ENCODE data around the gene PRKG2.

The PRKG2 gene

DNA sequence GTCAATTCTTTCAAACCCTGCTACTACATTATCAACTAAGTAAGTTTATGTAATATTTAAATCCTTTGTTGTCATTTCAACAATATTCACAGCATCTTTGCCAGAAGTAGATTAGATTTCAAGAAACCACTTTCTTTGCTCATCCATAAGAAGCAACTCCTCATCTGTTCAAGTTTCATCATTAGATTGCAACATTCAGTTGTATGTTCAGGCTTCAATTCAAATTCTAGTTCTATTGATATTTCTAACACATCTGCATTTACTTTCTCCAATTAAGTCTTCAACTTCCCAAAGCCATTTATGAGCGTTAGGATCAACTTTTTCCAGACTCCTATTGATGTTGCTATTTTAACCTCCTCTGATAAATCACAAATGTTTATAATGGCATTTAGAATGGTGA lies 118.5 kb downstream of the PRKG2 start:
- DNase-seq (ENCODE audit: low spot score): no peak

DNA sequence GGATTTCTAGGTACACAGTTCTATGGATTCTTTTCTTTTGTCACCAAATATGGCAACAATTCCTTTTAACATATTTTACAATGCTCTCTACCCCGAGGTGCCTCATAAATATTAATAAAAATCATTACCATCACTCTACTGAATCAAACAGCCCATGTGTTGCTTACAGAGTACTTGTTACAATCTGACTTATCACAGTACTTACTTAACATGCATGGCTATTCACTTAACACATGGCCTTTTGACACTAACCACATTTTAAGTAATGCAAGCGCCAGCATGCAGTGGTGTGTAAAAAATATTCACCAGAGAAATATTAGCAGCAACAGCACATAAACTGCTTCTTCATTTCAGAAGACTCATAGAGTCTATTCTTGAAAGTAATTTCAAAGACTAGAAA lies 119.6 kb downstream of the PRKG2 start:
- DNase-seq (ENCODE audit: low spot score): no peak

DNA sequence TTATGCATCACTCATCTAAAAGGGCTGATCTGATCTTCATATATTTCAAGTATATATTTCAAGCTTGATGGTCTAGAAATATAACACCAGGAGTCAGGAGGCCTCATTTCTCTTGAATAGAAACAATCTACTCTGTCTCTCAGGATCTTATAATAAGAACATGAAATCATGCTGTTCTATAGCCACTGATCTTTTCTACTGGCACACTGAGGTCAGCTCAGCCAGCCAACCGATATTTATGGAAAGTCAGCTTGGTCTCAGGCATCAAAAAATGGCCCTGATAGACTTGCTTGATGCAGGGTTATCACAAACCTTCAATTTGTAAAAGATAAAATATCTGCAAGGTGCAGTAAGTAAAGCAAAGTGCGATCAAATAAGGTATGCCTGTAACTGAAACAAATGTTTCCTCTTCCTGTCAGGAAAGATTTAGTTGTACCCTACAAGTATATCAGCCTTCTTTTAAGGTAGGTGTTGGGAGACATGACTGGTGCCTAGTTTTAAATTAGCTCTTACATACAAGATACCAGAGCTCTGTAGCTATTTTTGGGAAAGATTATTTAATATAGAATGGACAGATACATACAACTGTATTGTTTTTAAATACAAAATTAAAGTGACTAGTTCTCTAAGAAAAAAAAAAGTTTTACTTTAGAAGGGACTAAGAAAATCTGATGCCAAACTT lies 121.2 kb downstream of the PRKG2 start:
- DNase-seq (ENCODE audit: low spot score): no peak

DNA sequence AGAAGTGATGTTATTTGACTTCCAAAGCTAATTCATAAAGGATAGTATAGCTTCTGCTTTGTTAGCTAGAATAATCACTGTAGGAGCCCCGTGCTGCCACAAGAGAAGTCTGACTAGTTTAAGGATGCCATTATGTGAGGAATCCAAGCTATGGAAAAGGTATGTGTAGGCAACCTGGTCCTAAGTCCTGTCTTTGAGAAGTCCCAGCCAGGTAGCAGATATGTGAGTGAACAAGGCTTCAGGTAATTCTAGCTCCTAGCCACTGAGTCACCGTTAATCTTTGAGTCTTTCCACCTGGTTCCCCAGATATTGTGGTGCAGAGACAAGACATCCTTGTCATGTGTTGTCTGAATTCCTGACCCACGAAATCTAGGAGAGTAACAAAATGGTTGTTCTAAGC lies 129.0 kb downstream of the PRKG2 start:
- no peak for DNase-seq (ENCODE audit: low spot score)

DNA sequence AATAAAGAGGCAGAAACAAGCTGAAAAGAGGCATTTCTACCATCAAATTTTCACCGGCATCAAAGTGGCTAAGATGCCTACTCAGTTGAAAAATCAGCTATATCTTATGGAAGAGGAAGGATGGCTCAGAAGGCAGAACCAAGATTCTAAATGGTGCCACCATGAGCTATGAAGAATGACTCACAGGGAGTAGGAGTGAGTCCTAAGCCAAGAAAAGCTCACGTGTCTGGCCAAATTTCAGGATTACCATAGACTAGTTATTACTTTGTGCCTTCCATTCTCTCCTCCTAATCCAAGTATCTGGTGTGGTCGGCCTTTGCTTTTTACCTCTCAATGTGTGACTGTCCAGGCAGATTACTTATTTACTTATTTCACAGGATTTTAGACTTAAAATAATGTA lies 129.7 kb downstream of the PRKG2 start:
- DNase-seq (ENCODE audit: low spot score): peak; percentile 30

DNA sequence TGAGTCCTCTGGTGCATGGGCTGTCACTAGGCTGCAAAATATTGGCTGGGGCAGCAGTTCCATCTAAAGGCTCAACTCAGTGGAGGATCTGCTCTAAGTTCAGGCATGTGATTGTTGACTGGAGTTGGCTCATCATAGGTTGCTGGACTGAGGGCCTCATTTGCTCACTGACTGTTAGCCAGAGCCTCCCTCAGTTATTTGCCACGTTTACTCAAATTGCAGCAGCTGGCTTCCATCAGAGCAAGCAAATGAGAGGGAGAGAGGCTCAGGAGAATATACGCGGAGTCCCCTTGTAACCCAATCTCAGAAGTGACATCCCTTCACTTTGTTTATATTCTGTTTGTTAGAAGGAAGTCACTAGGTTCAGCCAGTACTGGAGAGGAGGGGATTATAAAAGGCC lies 130.4 kb downstream of the PRKG2 start:
- no peak for DNase-seq (ENCODE audit: low spot score)

DNA sequence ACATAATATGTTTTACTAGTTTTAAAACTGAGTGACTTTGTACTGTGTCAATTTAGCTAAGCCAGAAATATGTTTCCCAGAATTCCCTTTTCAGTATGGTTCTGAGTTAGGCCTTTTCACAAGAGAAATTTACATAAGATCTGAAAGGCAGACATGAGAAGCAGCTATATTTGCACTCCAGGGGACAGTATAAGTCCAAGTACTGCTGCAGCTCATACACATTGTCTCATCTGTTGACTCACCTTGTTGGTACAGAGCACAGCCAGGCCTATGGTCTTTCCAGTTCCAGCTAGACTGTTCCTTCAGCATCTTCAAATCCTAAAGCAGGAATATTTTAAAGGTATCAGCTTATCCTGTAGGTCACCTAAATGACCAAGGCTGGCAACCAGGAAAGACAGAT lies 131.0 kb downstream of the PRKG2 start:
- DNase-seq (ENCODE audit: low spot score): peak; percentile 40

DNA sequence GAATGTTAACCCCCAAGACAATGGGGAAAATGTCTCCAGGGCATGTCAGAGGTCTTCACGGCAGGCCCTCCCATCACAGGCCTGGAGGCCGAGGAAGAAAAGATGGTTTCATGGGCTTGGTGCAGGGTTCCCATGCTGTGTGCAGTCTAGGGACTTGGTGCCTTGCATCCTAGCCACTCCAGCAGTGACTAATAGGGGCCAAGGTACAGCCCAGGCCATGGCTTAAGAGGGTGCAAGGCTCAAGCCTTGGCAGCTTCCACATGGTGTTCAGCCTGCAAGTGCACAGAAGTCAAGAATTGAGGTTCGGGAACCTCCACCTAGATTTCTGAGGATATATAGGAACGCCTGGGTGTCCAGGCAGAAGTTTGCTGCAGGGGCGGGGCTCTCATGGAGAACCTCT lies 133.9 kb downstream of the PRKG2 start:
- DNase-seq (ENCODE audit: low spot score): no peak

DNA sequence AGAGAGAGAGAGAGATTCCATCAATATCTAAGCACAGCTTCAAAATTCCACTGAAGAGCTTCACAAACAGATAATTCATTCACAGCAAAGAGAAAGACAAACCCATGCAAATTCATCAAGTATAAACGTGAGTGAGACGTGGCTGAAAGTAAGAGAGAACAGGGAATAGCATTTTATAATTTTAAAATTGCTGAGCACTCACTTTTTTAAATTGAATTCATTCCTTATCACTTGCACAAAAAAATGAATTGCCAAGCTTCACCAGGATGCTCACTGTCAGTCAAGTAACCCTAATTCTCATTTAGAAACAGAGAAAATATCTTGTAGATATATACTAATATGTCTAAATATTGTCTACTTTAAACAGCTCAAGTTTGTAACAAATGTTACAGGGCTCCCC lies 144.0 kb downstream of the PRKG2 start:
- no peak for DNase-seq (ENCODE audit: low spot score)

DNA sequence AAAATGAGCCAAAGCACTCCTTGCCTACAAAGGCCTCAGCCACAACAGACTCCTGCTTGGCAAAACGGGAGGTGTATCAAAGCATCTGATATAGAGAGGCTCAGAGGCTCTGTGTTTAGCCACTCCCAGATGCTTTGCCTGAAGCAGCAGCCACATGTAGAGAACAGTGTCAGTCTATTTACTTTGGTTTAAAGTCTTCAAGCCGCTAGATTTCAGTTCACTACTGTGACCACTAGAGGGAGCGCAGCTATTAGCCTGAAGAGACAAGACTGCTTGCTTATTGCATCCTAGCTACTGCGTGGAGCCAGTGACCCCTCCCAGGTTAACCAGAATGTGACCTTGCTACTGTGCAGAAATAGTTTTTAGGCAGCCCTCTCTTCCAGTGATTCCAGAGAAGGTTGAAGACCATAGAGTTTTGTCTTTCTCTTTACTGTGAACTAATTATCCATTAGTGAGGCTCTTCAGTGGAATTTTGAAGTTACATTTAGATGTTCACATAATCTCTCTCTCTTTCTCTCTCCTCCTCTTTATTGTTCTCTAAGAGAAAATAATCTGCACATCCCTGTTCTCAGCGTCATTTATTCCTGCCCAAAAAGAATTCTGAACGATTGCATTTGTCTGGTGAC lies 145.2 kb downstream of the PRKG2 start:
- DNase-seq (ENCODE audit: low spot score): peak; percentile 74

DNA sequence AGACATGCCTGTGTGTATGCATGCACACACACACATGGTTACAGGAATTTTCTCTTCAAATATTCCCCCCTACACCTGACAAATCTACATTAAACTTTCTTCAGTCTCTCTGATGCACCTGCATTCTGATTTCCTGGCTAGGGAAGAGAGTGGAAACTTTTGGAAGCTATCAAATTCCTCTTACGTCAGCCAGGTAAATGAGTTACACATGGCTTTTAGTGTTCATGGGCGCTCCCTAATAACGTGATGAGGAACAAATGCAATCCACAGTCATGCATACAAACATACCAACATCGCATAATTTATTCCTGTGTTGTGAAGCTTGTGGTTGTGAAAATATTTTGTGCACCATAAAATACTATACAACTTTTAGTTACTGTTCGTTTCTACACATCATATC lies 149.6 kb downstream of the PRKG2 start:
- no peak for DNase-seq (ENCODE audit: low spot score)

DNA sequence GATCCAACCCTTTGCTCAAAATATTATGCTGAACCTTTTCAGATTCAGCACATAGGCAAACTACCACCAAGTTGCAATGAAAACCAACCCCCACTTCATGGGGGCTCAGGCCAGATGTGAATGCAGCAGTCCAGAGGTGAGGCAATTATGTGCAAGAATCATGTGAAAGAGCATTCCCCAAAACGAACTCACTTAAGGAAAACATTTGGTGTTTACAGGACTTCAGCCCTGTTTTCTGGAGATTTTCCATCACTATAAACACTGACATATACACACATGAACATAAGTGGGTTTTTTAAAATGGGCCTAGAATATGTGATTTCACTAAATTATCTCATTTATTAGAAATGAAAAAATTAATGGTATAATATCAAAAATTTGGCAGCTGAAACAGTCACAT lies 153.0 kb downstream of the PRKG2 start:
- no peak for DNase-seq (ENCODE audit: low spot score)

DNA sequence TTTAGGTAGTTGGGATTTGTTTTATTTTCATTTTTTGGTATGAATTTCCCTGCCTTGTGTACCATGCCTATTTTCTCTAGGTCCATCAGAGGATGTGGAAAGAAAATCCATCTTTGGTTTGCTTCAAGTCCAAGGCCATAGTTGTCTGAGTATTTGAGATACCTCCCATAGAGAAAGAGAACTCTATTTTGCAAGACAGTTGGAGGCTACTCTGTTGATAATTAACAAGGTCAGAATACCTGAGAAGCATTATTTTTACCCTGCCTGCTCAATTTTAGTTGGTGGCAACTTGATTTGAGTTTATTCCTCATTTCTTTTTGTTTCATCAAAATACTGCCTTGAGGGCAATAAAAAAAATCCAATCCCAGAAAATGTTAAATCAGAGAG lies 153.7 kb downstream of the PRKG2 start:
- DNase-seq (ENCODE audit: low spot score): no peak

DNA sequence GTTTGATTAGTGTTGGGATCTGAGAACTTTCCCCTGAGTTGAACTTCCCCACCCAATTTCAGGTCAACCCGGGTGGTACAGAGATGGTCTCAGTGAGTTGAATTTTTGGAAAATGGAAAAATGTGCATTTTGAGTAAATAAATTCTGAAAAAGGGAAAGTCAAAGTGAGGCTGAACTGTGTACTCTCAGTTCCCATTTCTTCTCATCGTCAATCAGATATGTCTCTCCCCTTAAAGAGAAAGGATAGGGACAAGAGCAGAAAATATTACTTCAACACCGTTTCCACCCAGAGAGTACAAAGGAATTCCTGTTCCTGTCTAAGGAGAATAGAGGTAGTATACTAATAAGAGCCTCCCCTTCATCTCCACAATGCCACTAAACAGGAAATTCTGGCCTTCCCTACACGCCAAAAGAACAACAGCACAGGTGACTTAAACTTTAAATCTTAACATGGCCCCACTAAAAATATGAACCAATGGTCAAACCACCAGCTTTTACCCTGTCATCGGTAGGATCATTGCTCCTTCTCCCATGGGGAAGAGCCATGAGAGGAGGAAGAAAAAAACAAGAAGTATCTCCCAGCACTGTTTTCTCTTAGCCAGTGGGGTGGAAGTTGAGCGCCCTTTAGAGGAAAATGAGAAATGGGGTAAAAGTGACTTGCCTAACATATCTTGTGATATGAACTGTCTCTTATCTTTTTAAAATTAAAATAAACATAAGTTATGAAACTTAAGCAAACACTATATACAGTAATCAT lies 154.3 kb downstream of the PRKG2 start:
- no peak for DNase-seq (ENCODE audit: low spot score)

DNA sequence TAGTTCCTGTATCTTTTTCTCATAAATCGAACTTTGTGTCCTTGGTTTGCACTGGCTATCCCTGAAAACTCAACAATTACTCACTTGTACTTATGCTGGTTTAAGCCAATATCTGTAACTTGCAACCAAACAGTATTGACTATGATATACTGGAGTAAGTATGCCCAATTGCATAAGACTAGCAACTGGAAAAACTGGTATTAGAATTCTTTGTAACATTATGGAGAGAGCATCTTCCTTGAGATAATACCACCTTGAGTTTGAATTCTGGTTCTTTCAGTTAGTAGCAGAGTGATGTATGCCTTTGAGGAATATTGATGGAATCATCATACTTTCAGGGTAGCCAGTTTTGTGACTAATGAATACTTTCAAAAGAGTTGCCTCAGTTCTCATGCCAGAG lies 156.4 kb downstream of the PRKG2 start:
- DNase-seq (ENCODE audit: low spot score): no peak

DNA sequence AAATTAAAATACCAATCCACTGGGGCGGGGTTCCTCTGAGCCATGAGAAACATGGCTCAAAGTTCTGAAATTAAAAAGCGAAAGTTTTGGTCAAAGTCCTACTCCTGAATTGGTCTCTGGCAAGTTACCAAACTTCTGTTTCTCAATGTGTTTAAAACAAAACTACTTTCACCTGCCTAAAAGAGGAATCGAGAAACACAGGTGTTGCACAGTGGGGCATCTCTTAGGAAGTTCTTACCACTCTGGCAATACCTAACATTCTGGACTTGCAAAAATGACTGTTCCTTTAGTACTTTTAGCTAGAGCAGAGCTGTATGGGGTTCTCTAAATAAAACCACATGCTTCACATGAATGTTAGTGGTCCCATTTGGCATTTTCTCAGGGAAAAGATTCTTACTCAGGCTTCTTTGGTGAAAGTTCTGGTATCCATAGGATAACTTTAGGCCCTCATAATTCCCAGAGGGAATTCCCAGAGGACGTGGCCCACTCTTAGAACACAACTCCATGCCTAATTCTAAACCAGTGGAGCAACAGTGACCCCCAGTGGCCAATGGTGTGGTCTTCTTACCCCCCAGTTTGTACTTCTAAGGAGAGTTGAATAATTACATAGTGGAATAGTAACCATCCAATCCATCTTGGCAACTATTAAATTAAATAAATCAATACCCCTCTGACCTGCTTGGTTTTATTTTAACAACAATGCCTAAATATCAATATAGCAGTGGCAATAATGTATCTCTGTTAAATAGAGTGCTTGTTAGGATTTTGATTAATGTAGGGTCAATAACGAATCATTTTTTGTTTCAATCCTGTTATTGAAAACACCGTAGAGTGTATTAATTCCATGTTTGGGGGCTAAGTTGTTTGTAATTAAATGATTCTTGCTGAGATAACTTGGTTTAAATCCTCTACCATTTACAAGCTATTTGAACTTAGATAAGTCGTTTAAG lies 162.6 kb downstream of the PRKG2 start:
- DNase-seq (ENCODE audit: low spot score): peak; percentile 47

DNA sequence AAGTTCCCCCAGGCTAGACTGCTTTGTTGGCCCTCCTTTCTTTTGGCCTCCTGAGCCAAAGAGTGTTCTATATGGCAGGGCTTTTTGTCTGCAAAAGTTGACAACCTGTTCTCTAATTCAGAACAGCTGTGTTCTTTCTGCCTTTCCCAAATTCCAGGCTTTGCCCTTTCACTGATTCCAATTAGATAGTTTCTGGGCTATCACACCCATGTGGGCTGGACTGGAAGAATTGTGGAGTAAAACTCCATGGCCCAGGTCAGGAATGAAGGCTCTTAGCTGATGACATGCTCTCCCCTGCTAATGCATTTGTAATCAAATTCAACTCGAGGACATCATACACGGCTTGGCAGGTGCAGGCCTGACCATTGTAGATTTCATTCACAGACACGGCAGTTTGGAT lies 165.1 kb downstream of the PRKG2 start:
- DNase-seq (ENCODE audit: low spot score): no peak

DNA sequence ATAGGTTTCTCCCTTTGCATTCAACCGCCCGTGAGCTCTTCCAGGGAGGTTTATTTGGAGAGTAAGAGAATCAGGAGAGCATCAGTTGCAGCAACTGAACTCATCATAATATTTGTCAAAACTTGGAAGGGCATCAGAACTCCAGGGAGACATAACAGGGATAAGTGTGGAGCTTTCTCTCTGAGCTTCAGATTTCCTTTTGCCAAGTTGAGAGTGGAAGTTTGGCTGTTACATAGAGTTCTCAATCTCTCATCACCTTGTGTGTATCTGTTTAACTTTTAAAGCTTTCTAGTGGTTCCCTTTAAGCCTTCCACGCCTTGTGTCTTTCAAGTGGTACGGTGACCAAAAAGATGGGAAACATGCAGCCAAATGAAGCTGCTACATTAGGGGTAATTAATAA lies 165.7 kb downstream of the PRKG2 start:
- no peak for DNase-seq (ENCODE audit: low spot score)

DNA sequence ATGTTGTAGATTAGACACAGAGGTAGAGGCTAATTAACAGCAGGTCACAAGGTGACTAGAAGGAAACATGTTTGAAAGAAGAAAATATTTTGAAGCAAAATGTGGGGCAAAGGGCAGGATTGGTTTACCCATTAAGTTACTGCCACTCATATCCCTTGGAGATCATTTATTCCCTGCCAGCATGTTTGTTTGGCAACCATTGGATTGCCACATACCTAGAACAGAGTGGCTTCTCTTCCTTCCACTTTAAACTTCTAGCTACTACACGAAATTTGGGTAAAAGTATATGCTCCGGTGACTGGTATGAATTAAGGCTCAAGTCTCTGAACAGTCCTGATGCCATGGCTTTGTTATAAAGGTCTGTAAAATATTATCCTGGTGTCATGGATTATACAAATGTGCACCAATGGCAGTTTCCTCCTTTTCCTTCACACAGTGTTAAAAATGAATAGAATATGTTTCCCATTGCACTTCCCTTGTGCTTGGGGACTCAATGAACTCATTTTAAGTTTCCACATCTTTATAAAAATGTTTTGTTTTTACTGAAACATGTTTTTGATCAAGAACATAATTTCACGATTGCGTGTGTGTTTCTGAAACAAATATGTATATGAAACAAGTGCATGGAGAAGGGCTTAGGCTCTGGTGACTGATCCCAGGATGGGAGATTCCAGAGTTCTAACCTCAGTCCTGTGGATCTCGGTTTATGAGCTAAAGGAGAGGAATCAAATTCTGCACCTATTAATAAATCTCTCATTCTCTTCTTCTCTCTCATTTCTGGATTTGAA lies 172.2 kb downstream of the PRKG2 start:
- no peak for DNase-seq (ENCODE audit: low spot score)

DNA sequence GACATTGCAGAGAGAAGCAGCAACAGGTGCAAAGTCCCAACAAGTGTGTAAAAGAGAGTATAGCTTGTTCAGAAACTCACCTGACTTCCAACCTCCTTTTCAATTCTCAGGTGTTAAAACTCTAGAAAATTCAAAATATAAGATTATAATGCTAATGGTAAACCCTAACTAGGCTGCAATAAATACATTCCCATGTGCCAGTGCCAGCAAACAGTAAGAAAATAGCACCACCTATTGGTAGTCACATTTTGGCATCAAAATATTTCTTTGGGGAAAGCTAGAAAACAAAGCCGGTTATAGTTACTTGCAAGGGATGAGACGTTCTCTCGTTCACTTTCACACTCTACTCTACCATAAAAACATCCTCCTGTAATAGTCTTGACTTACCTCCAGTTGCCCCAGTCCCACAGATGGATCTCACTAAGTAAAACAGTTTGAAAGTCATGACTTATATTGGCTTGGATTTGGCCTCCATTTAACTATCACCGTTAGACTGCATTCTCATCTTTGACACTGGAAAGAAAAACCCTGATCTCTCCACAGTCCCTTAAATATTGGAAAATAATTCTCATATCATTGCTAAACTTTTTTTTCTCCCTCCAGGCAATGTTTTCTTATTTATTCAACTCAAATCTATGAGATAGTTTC lies 174.9 kb downstream of the PRKG2 start:
- peak; percentile 28 for DNase-seq (ENCODE audit: low spot score)

DNA sequence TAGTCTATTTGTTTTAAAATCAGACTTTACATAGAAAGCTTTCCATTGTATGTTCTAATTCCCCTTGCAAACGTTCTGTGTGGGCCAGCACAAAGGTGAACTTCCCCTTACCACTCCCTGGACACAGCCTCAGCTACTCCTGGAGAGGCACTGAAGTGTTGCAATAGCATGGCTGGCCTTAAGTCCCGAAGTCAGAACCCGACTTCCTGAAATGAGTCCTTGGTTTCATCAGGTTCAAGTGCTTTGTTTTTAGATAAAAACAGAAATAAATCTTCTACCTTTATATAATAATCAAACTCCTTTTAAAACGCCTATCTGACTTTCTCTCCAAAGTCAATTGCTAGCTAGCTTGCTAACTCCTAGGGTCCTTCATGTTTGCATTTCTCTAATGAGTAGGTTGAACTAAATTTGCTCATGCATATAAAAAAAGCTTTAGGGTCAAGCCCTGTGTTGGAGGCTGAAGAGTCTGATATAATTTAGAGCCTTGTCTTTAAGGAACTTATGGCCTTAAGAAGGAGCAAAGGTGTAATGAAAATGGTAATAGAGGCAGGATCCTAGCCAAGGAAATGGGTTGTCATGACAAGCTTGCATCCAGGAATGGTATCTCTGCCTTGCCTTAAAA lies 175.6 kb downstream of the PRKG2 start:
- DNase-seq (ENCODE audit: low spot score): no peak
